ENCODE data around the gene EN2. TPM values are rescaled to one million over a fixed set of nuclear protein-coding genes. Genes with fewer than 3 reads are reported as not detected.

EN2 gene
- total RNA-seq, 1 donor from 2014 or later: 0.11 TPM

GRCh38 chr7:155458878-155459699 is 1.2 kb downstream of the EN2 start:
- peaks cover 96% of the 10 kb centered on the region for H3K27me3 ChIP-seq (ENCODE audit: low read depth)
- H3K36me3 ChIP-seq: no peaks in the 10 kb centered on the region
- no peak for DNase-seq
- peak overlapping the region; percentile 55 for H3K4me3 ChIP-seq
- H3K4me1 ChIP-seq: peaks cover 43% of the 10 kb centered on the region
- no peak overlapping the region for H3K27ac ChIP-seq (replicated peaks)
- intact Hi-C loops (cut with micrococcal nuclease): no loop called here
- TF ChIP-seq CTCF (IDR thresholded peaks at IDR 0.05; ENCODE audit: borderline replicate concordance): no peak
- H3K9me3 ChIP-seq (replicated peaks): no peaks in the 10 kb centered on the region

- DNase-seq: no peak
- H3K27me3 ChIP-seq (ENCODE audit: low read depth): peaks cover 96% of the 10 kb centered on the region
- H3K27ac ChIP-seq (replicated peaks): no peak overlapping the region
- intact Hi-C loops (cut with micrococcal nuclease): loop anchor here (5.0 kb wide), 1 partner anchor 47 kb away; no protein-coding TSS in a partner anchor
- TF ChIP-seq CTCF (IDR thresholded peaks at IDR 0.05; ENCODE audit: borderline replicate concordance): no peak
- H3K36me3 ChIP-seq: no peaks in the 10 kb centered on the region
- H3K4me1 ChIP-seq: peaks cover 35% of the 10 kb centered on the region
- no peak overlapping the region for H3K4me3 ChIP-seq
- H3K9me3 ChIP-seq (replicated peaks): no peaks in the 10 kb centered on the region
Observed at GRCh38 chr7:155459700-155460461, 2.0 kb downstream of the EN2 start.

GRCh38 chr7:155460926-155461613 is 3.1 kb downstream of the EN2 start:
- Histone ChIP-seq H3K36me3 (no peaks in the 10 kb centered on the region), H3K27me3 (ENCODE audit: low read depth) (peaks cover 96% of the 10 kb centered on the region), H3K4me1 (peaks cover 32% of the 10 kb centered on the region), H3K4me3 (no peak overlapping the region), H3K9me3 (replicated peaks) (no peaks in the 10 kb centered on the region), H3K27ac (replicated peaks) (no peak overlapping the region)
- no peak for TF ChIP-seq CTCF (IDR thresholded peaks at IDR 0.05; ENCODE audit: borderline replicate concordance)
- intact Hi-C loops (cut with micrococcal nuclease): loop anchor here (5.0 kb wide), 1 partner anchor 46 kb away; no protein-coding TSS in a partner anchor
- DNase-seq: no peak

GRCh38 chr7:155461631-155462030 is 3.7 kb downstream of the EN2 start:
- intact Hi-C loops (cut with micrococcal nuclease): loop anchor here (5.0 kb wide), 1 partner anchor 46 kb away; no protein-coding TSS in a partner anchor
- peaks cover 96% of the 10 kb centered on the region for H3K27me3 ChIP-seq (ENCODE audit: low read depth)

More at GRCh38 chr7:155461631-155462030, 3.7 kb downstream of the EN2 start:
- no peak for DNase-seq
- Histone ChIP-seq H3K27ac (replicated peaks) (no peak overlapping the region), H3K36me3 (no peaks in the 10 kb centered on the region), H3K4me3 (no peak overlapping the region), H3K9me3 (replicated peaks) (no peaks in the 10 kb centered on the region), H3K4me1 (peaks cover 32% of the 10 kb centered on the region)
- no peak for TF ChIP-seq CTCF (IDR thresholded peaks at IDR 0.05; ENCODE audit: borderline replicate concordance)

Data from left ventricle myocardium inferior (tissue), 1 donor.